Common myeloid progenitor, CD34-positive (primary cell): ENCODE data around the gene POLE2.
"Not testable (repeated sequence)": the region's sequence is repeated elsewhere in the genome, so short reads cannot be mapped to it uniquely, and the experiment has no call there.

Source experiments
- CTCF ChIA-PET: fragments of 350-600 bp; sonication (Branson Sonifier 250); formaldehyde crosslinking; loops from one replicate; lab custom pipeline; 2021; ENCODE audit warnings: antibody characterized with exemption; lab: Charles Lee
- POLR2A ChIA-PET: fragments of 350-600 bp; sonication (Branson Sonifier 250); formaldehyde crosslinking; loops from one replicate; lab custom pipeline; 2021; ENCODE audit warnings: antibody characterized with exemption; lab: Charles Lee
- DNase-seq, 3 donors: peaks; one replicate each; pipeline versions ENCODE4 v3.0.0 to v3.0.0-alpha.2; 2013
- H3K27ac ChIP-seq, 2 experiments: 1 replicate in 1 of 2; 2 replicates in 1 of 2; pipeline ENCODE4 v1.7.0; 2013; ENCODE audit warnings: inconsistent platforms in 2 of 2, low read length in 2 of 2, mild to moderate bottlenecking in 2 of 2, low read depth in 1 of 2, moderate library complexity in 1 of 2; ENCODE audit not compliant: severe bottlenecking in 2 of 2, insufficient read depth in 1 of 2, poor library complexity in 1 of 2
- H3K27me3 ChIP-seq, 5 experiments: replicated peaks in 2 of 5; 1 replicate in 3 of 5; 2 replicates in 2 of 5; pipeline versions ENCODE4 v1.6.1 to v1.7.0; 2013; ENCODE audit warnings: low read length in 4 of 5, mild to moderate bottlenecking in 2 of 5, moderate library complexity in 2 of 5, inconsistent platforms in 1 of 5; ENCODE audit not compliant: insufficient read depth in 5 of 5, control insufficient read depth in 4 of 5
- H3K36me3 ChIP-seq, 4 experiments: 1 replicate in 2 of 4; 2 replicates in 2 of 4; pipeline versions ENCODE4 v1.6.1 to v1.7.0; 2013; ENCODE audit warnings: low read length in 3 of 4, control low read depth in 1 of 4, mild to moderate bottlenecking in 1 of 4; ENCODE audit not compliant: control insufficient read depth in 4 of 4, insufficient read depth in 4 of 4
- H3K4me1 ChIP-seq, 4 experiments: 1 replicate in 3 of 4; 2 replicates in 1 of 4; pipeline versions ENCODE4 v1.6.1 to v1.7.1; 2013; ENCODE audit warnings: low read length in 3 of 4, mild to moderate bottlenecking in 3 of 4, control low read depth in 1 of 4, inconsistent platforms in 1 of 4, moderate library complexity in 1 of 4; ENCODE audit not compliant: control insufficient read depth in 4 of 4, insufficient read depth in 4 of 4; ENCODE audit errors: control extremely low read depth in 1 of 4
- H3K4me3 ChIP-seq, 7 experiments: 1 replicate in 4 of 7; 2 replicates in 3 of 7; pipeline versions ENCODE4 v1.5.1 to v1.7.0; 2013; ENCODE audit warnings: mild to moderate bottlenecking in 7 of 7, low read length in 6 of 7, moderate library complexity in 6 of 7, inconsistent platforms in 2 of 7, low read depth in 2 of 7, control low read depth in 1 of 7; ENCODE audit not compliant: insufficient read depth in 4 of 7, control insufficient read depth in 1 of 7; ENCODE audit errors: extremely low read depth in 1 of 7
- H3K9me3 ChIP-seq, 5 experiments: 1 replicate in 4 of 5; 2 replicates in 1 of 5; pipeline versions ENCODE4 v1.6.1 to v1.7.1; 2013; ENCODE audit warnings: low read length in 4 of 5, mild to moderate bottlenecking in 2 of 5, inconsistent platforms in 1 of 5, low read depth in 1 of 5, moderate library complexity in 1 of 5; ENCODE audit not compliant: control insufficient read depth in 4 of 5, insufficient read depth in 2 of 5; ENCODE audit errors: control extremely low read depth in 1 of 5
- WGBS: methylation state at CpG from one replicate; pipeline ENCODE4 v1.1.5; 2013; ENCODE audit not compliant: insufficient coverage; 5-methylcytosine and 5-hydroxymethylcytosine counted together

POLE2 gene

DNA sequence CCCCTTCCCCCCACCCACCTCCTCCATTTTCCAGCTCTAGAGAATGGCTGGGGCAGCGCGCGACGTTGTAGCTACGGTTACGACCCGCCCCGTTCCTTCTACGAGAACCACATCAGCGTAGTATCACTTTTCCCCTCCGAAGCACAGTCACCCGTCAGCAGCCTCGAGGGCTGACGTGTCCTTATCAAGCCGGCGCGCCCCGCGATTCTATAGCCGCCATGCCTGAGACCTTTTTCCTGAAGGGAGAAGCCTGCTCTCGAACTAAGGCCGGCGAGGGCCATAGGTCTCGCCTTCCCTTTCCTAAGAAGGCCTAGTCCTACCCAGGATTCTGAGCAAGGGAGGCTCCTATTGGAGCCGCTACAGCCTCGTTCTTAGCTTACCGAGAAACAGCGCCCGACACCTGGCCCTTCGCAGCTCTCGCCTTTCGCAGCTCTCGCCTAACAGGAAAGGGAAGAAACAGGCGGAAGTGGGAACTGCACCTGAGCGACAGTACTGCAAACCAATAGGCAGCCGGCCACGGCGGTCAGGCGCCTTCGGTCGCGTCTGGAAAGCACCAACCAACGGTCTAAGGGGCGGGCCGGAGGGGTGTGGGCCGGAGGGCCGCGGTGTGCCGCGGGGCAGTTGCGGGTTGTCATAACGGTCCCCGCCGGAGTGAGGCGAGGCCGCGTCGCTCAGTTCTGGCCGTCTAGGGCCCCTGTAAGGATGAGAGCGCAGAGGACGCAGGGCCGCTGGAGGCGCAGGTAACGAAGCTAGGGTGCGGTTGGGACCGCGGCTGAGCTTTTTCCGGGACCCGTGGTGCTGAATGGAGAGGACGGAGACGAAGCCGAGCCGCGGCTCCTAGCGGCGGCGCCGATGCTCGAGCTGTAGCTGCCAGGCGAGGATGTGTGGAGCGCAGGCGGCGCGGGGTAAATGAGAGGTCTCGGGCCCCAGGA is 67.6 kb downstream of the POLE2 start, which contains the start of the genes MGAT2 and RPL36AL:
TSS of gene MGAT2 (plus strand) at position 618 of the 932 bp plus-strand sequence. CDS start 470 bp downstream, outside the sequence.
TSS of gene RPL36AL (minus strand) at position 445 of the 932 bp plus-strand sequence. CDS start 1,522 bp downstream, outside the sequence.
- Histone ChIP-seq H3K4me3 (peak within 1 kb of the TSS; percentile 75 to 99 (median 95)), H3K36me3 (peaks cover 5 to 42% (median 15%) of the 10 kb centered on the region in 4 experiments), H3K27me3 (no peaks in the 10 kb centered on the region), H3K27ac (peak within 1 kb of the TSS; percentile 96 to 99), H3K9me3 (no peaks in the 10 kb centered on the region), H3K4me1 (peaks cover 17 to 48% (median 35%) of the 10 kb centered on the region in 4 experiments)
- CTCF ChIA-PET = interaction anchor here (1.1 to 4.5 kb wide), 13 partner anchors 10 to 194 kb away, joined by 3 to 28 read pairs (median 3); partner anchors contain the start of genes DNAAF2 and RPS29
- POLR2A ChIA-PET = interaction anchor here (0.9 to 3.1 kb wide), 9 partner anchors 11 to 147 kb away, joined by 3 to 46 read pairs (median 9); partner anchors contain the start of genes KLHDC2, LRR1 and RPS29
- DNase-seq = peak; percentile 97
- under 1% methylated on average over 83 of the region's 85 CpGs for WGBS

GRCh38 chr14:49619730-49620129 is 68.3 kb downstream of the POLE2 start:
- H3K27ac ChIP-seq = peak overlapping the region; percentile 96 to 99
- H3K4me3 ChIP-seq = peak overlapping the region; percentile 75 to 99 (median 95)
- no peaks in the 10 kb centered on the region for H3K9me3 ChIP-seq
- ChIA-PET CTCF (interaction anchor here (1.1 to 4.5 kb wide), 10 partner anchors 10 to 195 kb away, joined by 3 to 28 read pairs (median 4); partner anchors contain the start of genes DNAAF2 and RPS29), POLR2A (interaction anchor here (0.9 to 3.1 kb wide), 7 partner anchors 13 to 148 kb away, joined by 3 to 46 read pairs (median 11); partner anchors contain the start of genes KLHDC2, LRR1 and RPS29)
- no peaks in the 10 kb centered on the region for H3K27me3 ChIP-seq
- H3K36me3 ChIP-seq = peaks cover 5 to 42% (median 15%) of the 10 kb centered on the region in 4 experiments
- 0% methylated on average over 2 of the region's 11 CpGs for WGBS
- no peak for DNase-seq
- H3K4me1 ChIP-seq = peaks cover 17 to 48% (median 35%) of the 10 kb centered on the region in 4 experiments

DNA sequence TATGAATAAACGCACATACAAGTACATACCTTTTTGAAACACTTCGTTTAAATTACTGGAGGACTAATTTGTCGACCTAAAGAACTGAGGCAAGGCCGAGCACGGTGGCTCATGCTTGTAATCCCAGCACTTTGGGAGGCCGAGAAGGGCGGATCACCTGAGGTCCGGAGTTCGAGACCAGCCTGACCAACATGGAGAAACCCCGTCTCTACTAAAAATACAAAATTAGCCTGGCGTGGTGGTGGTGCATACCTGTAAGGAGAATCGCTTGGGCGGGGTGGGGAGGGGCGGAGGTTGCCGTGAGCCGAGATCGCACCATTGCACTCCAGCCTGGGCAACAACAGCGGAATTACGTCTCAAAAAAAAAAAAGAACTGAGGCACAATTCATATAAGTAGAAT is 68.7 kb downstream of the POLE2 start:
- Histone ChIP-seq H3K4me3 (peak overlapping the region in 6 of 7 experiments; percentile 90 to 99 (median 97)), H3K36me3 (peaks cover 5 to 40% (median 15%) of the 10 kb centered on the region in 4 experiments), H3K27ac (peak overlapping the region in 1 of 2 experiments; percentile 99), H3K4me1 (peaks cover 17 to 48% (median 35%) of the 10 kb centered on the region in 4 experiments)
- not testable (repeated sequence) for H3K9me3 ChIP-seq, DNase-seq, H3K27me3 ChIP-seq
- ChIA-PET CTCF (interaction anchor here (1.1 to 4.5 kb wide), 4 partner anchors 9 to 33 kb away, joined by 3 to 28 read pairs (median 12); partner anchors contain the start of genes DNAAF2 and RPS29), POLR2A (interaction anchor here (2.5 to 3.0 kb wide), 3 partner anchors 17 to 33 kb away, joined by 7 to 25 read pairs (median 16); partner anchors contain the start of genes LRR1 and RPS29)
- 92% methylated on average over 17 of the region's 19 CpGs for WGBS

DNA sequence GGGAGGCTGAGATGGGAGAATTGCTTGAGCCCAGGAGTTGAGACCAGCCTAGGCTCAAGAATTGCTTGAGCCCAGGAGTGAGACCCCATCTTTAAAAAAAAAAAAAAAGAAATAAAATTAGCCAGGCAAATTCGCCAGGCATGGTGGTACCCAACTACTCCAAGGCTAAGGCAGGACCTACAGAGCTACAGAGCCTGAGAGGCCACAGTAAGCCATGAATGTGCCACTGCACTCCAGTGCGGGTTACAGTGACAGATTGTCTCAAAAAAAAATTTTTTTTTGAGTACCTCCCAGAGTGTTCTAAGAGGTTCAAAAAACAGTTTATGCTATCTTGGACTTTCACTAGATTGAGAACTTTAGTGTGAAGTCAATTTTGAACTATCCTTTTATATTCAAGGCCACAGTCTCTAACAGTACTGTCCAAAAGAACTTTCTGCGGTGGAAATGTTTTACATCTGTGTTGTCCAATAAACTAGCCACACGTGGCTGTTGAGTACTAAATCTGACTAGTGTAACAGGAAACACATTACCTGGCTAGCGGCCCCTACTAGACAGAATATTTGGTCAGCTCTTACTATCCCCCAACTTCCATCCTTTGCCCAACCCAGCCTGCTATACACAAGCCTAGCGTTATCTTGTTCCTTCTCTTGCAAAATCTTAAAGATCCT is 70.0 kb downstream of the POLE2 start:
- peaks cover 5 to 42% (median 13%) of the 10 kb centered on the region in 4 experiments for H3K36me3 ChIP-seq
- no peak overlapping the region for H3K27ac ChIP-seq
- no peaks in the 10 kb centered on the region for H3K27me3 ChIP-seq
- CTCF ChIA-PET = interaction anchor here (0.9 to 1.3 kb wide), 2 partner anchors 11 to 30 kb away, joined by 3 read pairs; no protein-coding TSS in a partner anchor
- no peak for DNase-seq
- WGBS = 92% methylated on average over 4 of the region's 6 CpGs
- H3K9me3 ChIP-seq = no peaks in the 10 kb centered on the region
- POLR2A ChIA-PET = no interaction called here
- H3K4me3 ChIP-seq = no peak overlapping the region
- peaks cover 14 to 35% (median 29%) of the 10 kb centered on the region in 4 experiments for H3K4me1 ChIP-seq

DNA sequence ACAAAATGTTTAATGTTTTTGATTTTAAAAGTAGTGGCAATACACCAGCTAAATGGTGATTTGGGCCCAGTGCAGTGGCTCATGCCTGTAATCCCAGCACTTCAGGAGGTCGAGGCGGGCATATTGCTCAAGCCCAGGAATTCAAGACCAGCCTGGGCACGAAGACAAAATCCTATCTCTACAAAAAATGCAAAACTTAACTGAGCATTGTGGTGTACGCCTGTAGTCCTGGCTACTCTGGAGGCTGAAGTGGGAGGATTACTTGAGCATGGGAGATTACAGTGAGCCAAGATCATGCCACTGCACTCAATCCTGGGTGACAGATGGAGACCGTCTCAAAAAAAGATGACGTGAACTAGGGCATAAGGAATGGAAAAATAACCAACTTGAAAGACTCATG is 72.2 kb downstream of the POLE2 start:
- no peaks in the 10 kb centered on the region for H3K27me3 ChIP-seq
- ChIA-PET POLR2A (no interaction called here), CTCF (interaction anchor here (1.5 kb wide), 1 partner anchor 13 kb away, joined by 3 read pairs; no protein-coding TSS in a partner anchor)
- H3K27ac ChIP-seq = no peak overlapping the region
- WGBS = 86% methylated on average over 3 of the region's 6 CpGs
- no peak for DNase-seq
- H3K4me1 ChIP-seq = peaks cover 3 to 20% (median 11%) of the 10 kb centered on the region in 4 experiments
- no peak overlapping the region for H3K4me3 ChIP-seq
- no peaks in the 10 kb centered on the region for H3K9me3 ChIP-seq
- peaks cover 5 to 36% (median 14%) of the 10 kb centered on the region in 4 experiments for H3K36me3 ChIP-seq

DNA sequence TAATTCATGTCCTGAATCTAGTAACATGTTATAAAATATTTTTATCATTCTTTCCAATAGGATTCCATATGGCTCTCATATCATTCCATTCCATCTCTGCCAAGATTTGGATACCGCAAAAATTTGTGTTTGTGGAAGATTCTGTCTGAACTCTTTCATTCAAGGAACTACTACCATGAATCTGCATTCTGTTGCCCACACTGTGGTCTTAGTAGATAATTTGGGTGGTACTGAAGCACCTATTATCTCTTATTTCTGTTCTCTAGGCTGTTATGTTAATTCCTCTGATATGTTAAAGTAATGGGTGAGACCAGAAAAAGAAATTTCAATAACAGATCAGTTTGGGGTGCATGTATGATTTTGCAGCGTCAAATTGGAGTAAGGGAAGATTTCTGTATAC is 73.8 kb downstream of the POLE2 start:
- no CpG with 5 or more reads among the region's 2 CpGs for WGBS
- Histone ChIP-seq H3K27ac (no peak overlapping the region), H3K36me3 (peaks cover 5 to 43% (median 15%) of the 10 kb centered on the region in 4 experiments), H3K4me1 (peaks cover 0 to 15% (median 4%) of the 10 kb centered on the region in 4 experiments), H3K4me3 (no peak overlapping the region), H3K9me3 (no peaks in the 10 kb centered on the region), H3K27me3 (no peaks in the 10 kb centered on the region)
- DNase-seq = no peak
- ChIA-PET CTCF (no interaction called here), POLR2A (no interaction called here)
